ENCODE measurements around the gene GALNT7.

GALNT7 gene

GRCh38 chr4:173235050-173235449 lies 66.4 kb downstream of the GALNT7 start:
- no peak for DNase-seq (ENCODE audit: low read depth in 2 of 2)

GRCh38 chr4:173236301-173236700 lies 67.7 kb downstream of the GALNT7 start:
- DNase-seq (ENCODE audit: low read depth in 2 of 2), result no peak

GRCh38 chr4:173237152-173237551 lies 68.5 kb downstream of the GALNT7 start:
- no peak for DNase-seq (ENCODE audit: low read depth in 2 of 2)

GRCh38 chr4:173237762-173238161 lies 69.2 kb downstream of the GALNT7 start:
- DNase-seq (ENCODE audit: low read depth in 2 of 2), result no peak

GRCh38 chr4:173240696-173241095 lies 72.1 kb downstream of the GALNT7 start:
- no peak for DNase-seq (ENCODE audit: low read depth in 2 of 2)

GRCh38 chr4:173242466-173243250 lies 74.0 kb downstream of the GALNT7 start:
- DNase-seq (ENCODE audit: low read depth in 2 of 2), result no peak

- no peak for DNase-seq (ENCODE audit: low read depth in 2 of 2)
These were observed 74.7 kb downstream of the GALNT7 start for GRCh38 chr4:173243321-173243720.

GRCh38 chr4:173243917-173244658 lies 75.5 kb downstream of the GALNT7 start:
- no peak for DNase-seq (ENCODE audit: low read depth in 2 of 2)

- no peak for DNase-seq (ENCODE audit: low read depth in 2 of 2)
These were observed 77.3 kb downstream of the GALNT7 start for GRCh38 chr4:173245952-173246351.

GRCh38 chr4:173246719-173247118 lies 78.1 kb downstream of the GALNT7 start:
- no peak for DNase-seq (ENCODE audit: low read depth in 2 of 2)

GRCh38 chr4:173247321-173247720 lies 78.7 kb downstream of the GALNT7 start:
- no peak for DNase-seq (ENCODE audit: low read depth in 2 of 2)

GRCh38 chr4:173248690-173249089 lies 80.1 kb downstream of the GALNT7 start:
- DNase-seq (ENCODE audit: low read depth in 2 of 2), result no peak

- no peak for DNase-seq (ENCODE audit: low read depth in 2 of 2)
These were observed 83.7 kb downstream of the GALNT7 start for GRCh38 chr4:173252024-173252935.

GRCh38 chr4:173253561-173253960 lies 85.0 kb downstream of the GALNT7 start:
- DNase-seq (ENCODE audit: low read depth in 2 of 2), result no peak

GRCh38 chr4:173254646-173255045 lies 86.0 kb downstream of the GALNT7 start:
- DNase-seq (ENCODE audit: low read depth in 2 of 2), result no peak

- DNase-seq (ENCODE audit: low read depth in 2 of 2), result no peak
These were observed 88.2 kb downstream of the GALNT7 start for GRCh38 chr4:173256825-173257224.

- peak; percentile 11 to 19 for DNase-seq (ENCODE audit: low read depth in 2 of 2)
These were observed 89.4 kb downstream of the GALNT7 start for GRCh38 chr4:173257732-173258717.

- DNase-seq (ENCODE audit: low read depth in 2 of 2), result no peak
These were observed 90.3 kb downstream of the GALNT7 start for GRCh38 chr4:173258866-173259265.

- no peak for DNase-seq (ENCODE audit: low read depth in 2 of 2)
These were observed 90.7 kb downstream of the GALNT7 start for GRCh38 chr4:173259310-173259709.

- no peak for DNase-seq (ENCODE audit: low read depth in 2 of 2)
These were observed 92.4 kb downstream of the GALNT7 start for GRCh38 chr4:173261052-173261451.

- no peak for DNase-seq (ENCODE audit: low read depth in 2 of 2)
These were observed 93.8 kb downstream of the GALNT7 start for GRCh38 chr4:173262375-173262774.

Data from stimulated activated CD8-positive, alpha-beta memory T cell treated with anti-CD3 and anti-CD28 coated beads, Interleukin-2, amount 100 ng/mL, for 1 hour (primary cell).